Colonic mucosa (tissue), 4 donors: Measurements from ENCODE around the gene FARP1. TPM values are rescaled to one million over a fixed set of nuclear protein-coding genes. Genes with fewer than 3 reads are reported as not detected.

Experiments
- DNase-seq: peaks from one replicate; pipeline ENCODE4 v3.0.0-alpha.2; 2020
- H3K27ac ChIP-seq: fragments of 200-600 bp; one replicate; pipeline ENCODE4 v1.8.0; 2021
- H3K27me3 ChIP-seq: fragments of 200-600 bp; one replicate; pipeline ENCODE4 v1.8.0; 2021
- H3K36me3 ChIP-seq: fragments of 200-600 bp; one replicate; pipeline ENCODE4 v1.8.0; 2021
- H3K4me1 ChIP-seq: fragments of 200-600 bp; one replicate; pipeline ENCODE4 v1.8.0; 2021; ENCODE audit warnings: mild to moderate bottlenecking
- H3K4me3 ChIP-seq: fragments of 200-600 bp; one replicate; pipeline ENCODE4 v1.8.0; 2021
- H3K9ac ChIP-seq, 2 donors: one replicate each; pipeline ENCODE4 v1.7.0; 2013; ENCODE audit warnings: control low read depth in 2 of 2, low read depth in 2 of 2, low read length in 2 of 2
- H3K9me3 ChIP-seq: fragments of 200-600 bp; one replicate; pipeline ENCODE4 v1.8.0; 2021
- intact Hi-C: fragments of 100-400 bp; cut with DNase I; formaldehyde crosslinking; loops from one replicate; pipeline ENCODE4 v1.14.1; 2022
- total RNA-seq, 2 donors: library from RNA; stranded (reverse); fragmentation: NEBNext Ultra II Directional in 1 of 2; extraction: Animal tissue kit (Norgen Biotek cat#: 25700) in 1 of 2; gene quantifications; one replicate each; pipeline ENCODE4 v1.2.1, GENCODE V29; 2021
- TF ChIP-seq, protein P1 (sequence below): fragments of 200-600 bp; IDR thresholded peaks from one replicate; pipeline ENCODE4 v1.8.0; 2022; ENCODE audit warnings: antibody characterized with exemption, mild to moderate bottlenecking
- donor health status: healthy.
- donor health status: DM: no; HTN: no; CAD: no.
- donor health status: DM: no; HTN: no; CAD: no.

Gene FARP1
- total RNA-seq, 2 donors from 2014 or later, result 39.1 to 53.5 TPM

DNA sequence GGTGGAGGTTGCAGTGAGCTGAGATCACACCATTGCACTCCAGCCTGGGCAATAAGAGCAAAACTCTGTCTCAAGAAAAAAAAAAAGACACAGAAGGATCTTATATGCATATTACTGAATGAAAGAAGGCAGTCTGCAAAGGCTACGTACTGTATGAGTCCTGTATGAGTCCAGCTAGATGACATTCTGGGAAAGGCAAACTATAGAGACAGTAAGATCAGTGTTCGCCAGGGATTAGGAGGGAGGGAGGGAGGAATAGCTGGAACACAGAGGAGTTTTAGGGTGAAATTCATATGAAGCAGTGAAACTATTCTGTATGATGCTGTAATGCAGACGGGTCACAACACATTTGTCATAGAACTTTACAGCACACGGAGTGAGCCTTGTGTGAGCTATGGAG lies 200.1 kb downstream of the FARP1 start:
- no peaks in the 10 kb centered on the region for H3K4me1 ChIP-seq
- no peak overlapping the region for H3K9ac ChIP-seq
- intact Hi-C loops, result no loop called here
- H3K9me3 ChIP-seq, result no peaks in the 10 kb centered on the region
- TF ChIP-seq, protein P1, sequence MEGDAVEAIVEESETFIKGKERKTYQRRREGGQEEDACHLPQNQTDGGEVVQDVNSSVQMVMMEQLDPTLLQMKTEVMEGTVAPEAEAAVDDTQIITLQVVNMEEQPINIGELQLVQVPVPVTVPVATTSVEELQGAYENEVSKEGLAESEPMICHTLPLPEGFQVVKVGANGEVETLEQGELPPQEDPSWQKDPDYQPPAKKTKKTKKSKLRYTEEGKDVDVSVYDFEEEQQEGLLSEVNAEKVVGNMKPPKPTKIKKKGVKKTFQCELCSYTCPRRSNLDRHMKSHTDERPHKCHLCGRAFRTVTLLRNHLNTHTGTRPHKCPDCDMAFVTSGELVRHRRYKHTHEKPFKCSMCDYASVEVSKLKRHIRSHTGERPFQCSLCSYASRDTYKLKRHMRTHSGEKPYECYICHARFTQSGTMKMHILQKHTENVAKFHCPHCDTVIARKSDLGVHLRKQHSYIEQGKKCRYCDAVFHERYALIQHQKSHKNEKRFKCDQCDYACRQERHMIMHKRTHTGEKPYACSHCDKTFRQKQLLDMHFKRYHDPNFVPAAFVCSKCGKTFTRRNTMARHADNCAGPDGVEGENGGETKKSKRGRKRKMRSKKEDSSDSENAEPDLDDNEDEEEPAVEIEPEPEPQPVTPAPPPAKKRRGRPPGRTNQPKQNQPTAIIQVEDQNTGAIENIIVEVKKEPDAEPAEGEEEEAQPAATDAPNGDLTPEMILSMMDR, result no peak
- no peak overlapping the region for H3K4me3 ChIP-seq
- DNase-seq, result no peak
- H3K27me3 ChIP-seq, result no peaks in the 10 kb centered on the region
- no peaks in the 10 kb centered on the region for H3K36me3 ChIP-seq
- no peak overlapping the region for H3K27ac ChIP-seq

DNA sequence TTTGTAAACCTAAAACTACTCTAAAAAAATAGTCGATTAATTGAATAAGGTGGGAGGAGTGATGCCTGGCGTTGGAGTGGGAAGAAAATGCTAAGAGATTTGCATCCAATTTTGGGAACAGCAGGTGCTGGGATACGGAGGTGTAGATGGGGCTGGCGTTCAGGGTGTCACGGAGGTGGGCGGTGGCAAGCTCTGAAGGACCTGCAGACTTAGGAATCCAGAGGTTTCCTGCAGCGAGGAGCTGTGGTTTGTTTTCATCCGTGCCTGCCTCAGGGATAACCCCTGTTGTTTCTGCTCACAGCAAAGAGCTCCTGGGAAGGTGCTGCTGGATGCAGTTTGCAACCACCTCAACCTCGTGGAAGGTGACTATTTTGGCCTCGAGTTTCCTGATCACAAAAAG lies 200.6 kb downstream of the FARP1 start:
- H3K4me1 ChIP-seq, result no peaks in the 10 kb centered on the region
- H3K27ac ChIP-seq, result no peak overlapping the region
- no peaks in the 10 kb centered on the region for H3K27me3 ChIP-seq
- intact Hi-C loops, result no loop called here
- H3K9ac ChIP-seq, result no peak overlapping the region
- H3K36me3 ChIP-seq, result no peaks in the 10 kb centered on the region
- TF ChIP-seq, protein P1, result no peak
- H3K4me3 ChIP-seq, result no peak overlapping the region
- DNase-seq, result no peak
- no peaks in the 10 kb centered on the region for H3K9me3 ChIP-seq

GRCh38 chr13:98344392-98344791 lies 201.5 kb downstream of the FARP1 start:
- no peaks in the 10 kb centered on the region for H3K4me1 ChIP-seq
- no peak overlapping the region for H3K27ac ChIP-seq
- H3K9me3 ChIP-seq, result no peaks in the 10 kb centered on the region
- no peaks in the 10 kb centered on the region for H3K36me3 ChIP-seq
- TF ChIP-seq, protein P1, result no peak
- H3K4me3 ChIP-seq, result no peak overlapping the region
- no peak for DNase-seq
- intact Hi-C loops, result no loop called here
- H3K9ac ChIP-seq, result no peak overlapping the region
- H3K27me3 ChIP-seq, result no peaks in the 10 kb centered on the region

DNA sequence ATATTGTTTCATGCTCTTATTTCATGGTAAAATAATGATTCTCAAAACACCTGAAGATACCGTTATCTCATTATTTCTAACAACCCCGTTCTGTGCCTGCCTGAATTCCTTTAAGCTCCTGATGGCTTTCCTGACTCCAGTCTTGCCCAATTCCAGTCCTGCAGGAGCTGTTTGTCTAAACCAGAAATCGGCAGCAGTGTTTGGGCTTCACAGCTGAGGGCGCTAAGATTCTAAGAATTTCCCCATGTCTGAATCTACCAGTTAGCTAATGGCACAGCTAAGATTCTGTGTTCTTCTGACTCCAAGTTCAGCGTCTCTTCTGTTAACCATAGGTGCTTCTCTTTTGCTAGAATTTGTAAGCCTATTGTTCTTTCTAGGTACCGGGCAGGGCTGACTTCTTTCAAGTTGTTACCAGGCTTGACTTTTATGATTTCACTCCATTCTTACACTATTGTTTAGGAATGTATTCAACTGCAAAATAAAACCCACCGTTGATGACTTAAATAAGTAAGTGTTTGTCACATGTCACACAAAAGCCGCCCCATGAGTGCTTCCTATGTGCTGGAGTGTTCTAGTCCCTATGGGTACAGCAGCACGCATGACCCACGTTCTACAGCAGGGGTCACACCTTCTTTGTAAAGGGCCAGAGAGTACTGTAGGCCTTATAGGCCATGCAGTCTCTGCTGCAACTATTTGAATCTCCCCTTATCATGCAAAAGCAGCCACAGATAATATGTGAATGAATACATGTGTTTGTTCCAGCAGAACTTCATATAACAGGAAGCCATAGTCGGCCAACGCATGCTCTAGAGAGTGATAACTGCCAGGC lies 202.4 kb downstream of the FARP1 start:
- H3K4me1 ChIP-seq, result no peaks in the 10 kb centered on the region

GRCh38 chr13:98346904-98347636 lies 204.2 kb downstream of the FARP1 start:
- Histone ChIP-seq H3K9me3 (no peaks in the 10 kb centered on the region), H3K36me3 (no peaks in the 10 kb centered on the region), H3K27me3 (no peaks in the 10 kb centered on the region), H3K27ac (no peak overlapping the region), H3K9ac (no peak overlapping the region), H3K4me1 (no peaks in the 10 kb centered on the region), H3K4me3 (no peak overlapping the region)
- intact Hi-C loops, result no loop called here
- TF ChIP-seq, protein P1, result no peak
- no peak for DNase-seq

More for the DNA sequence above, 202.4 kb downstream of the FARP1 start:
- H3K9me3 ChIP-seq, result no peaks in the 10 kb centered on the region
- H3K27ac ChIP-seq, result no peak overlapping the region
- no peak overlapping the region for H3K9ac ChIP-seq
- no peaks in the 10 kb centered on the region for H3K36me3 ChIP-seq
- no peak overlapping the region for H3K4me3 ChIP-seq
- TF ChIP-seq, protein P1, result no peak
- no peaks in the 10 kb centered on the region for H3K27me3 ChIP-seq
- intact Hi-C loops, result no loop called here
- no peak for DNase-seq
